ENCODE measurements around the gene C3orf20. TPM values are rescaled to one million over a fixed set of nuclear protein-coding genes. Genes with fewer than 3 reads are reported as not detected.

C3orf20 gene
- total and polyA plus RNA-seq, 2 experiments from 2014 or later, result not detected

DNA sequence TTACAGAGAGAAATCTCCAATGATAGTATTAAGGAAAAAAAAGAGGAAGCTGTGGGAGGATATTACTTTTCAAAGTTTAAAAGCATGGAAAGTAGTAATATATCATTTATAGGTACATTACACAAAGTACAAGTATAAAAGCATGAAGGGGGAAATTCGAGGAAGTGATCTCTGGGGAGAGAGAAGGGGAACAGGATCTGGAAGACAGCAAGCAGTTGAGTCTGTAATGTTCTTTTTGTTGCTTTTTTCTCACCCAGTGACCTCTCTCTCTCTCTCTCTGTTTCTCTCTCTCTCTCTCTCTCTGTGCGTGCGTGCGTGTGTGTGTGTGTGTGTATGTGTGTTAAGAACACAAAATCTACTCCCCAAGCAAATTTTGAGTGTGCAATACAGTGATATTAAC, 10.2 kb downstream of the C3orf20 start (continued):
- no peak for TF ChIP-seq EZH2 (IDR thresholded peaks at IDR 0.05; ENCODE audit: low read depth, unreplicated experiment)

DNA sequence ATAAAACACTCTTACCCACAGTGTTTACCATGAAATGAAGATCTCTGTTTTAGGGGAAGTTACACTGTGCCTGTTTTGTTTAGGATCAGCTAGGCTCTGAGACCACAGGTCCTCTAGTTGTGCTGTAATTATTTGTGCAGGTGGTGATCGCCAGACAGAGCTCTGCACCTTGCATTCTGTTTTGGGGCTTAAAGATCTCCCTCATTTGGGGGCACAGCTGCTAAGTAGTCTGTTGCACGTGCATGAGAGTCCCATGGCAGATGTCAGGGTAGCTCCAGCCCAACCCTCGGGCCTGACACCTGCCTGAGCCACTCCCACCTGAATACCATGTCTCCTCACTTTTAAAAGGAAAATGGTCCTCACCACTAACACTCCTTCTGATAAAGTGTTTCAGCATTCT, 12.4 kb downstream of the C3orf20 start:
- peak overlapping the region; percentile 56; the same call in 1 of the 2 replicates for H2AFZ ChIP-seq
- Mint-ChIP-seq H3K4me1 (no peaks in the 10 kb centered on the region), H3K27ac (no peak overlapping the region), H3K27me3 (ENCODE audit: insufficient read depth, low read depth, poor library complexity) (peaks cover under 1% of the 10 kb centered on the region), H3K36me3 (ENCODE audit: low read depth) (no peaks in the 10 kb centered on the region), H3K4me3 (no peak overlapping the region), H3K9me3 (no peaks in the 10 kb centered on the region)
- H3K9me2 ChIP-seq (ENCODE audit: insufficient read depth), result no peaks in the 10 kb centered on the region
- no peaks in the 10 kb centered on the region for H3F3A ChIP-seq (replicated peaks; ENCODE audit: low read depth)
- no peaks in the 10 kb centered on the region for H3K79me2 ChIP-seq (replicated peaks; ENCODE audit: insufficient read depth)
- ATAC-seq (peak; percentile 27; the same call in 1 of the 3 replicates), DNase-seq (ENCODE audit: low spot score) (peak; percentile 12)
- H3K4me2 ChIP-seq, result no peak overlapping the region
- H3K27ac ChIP-seq (ENCODE audit: low read depth), result no peak overlapping the region
- H3K4me1 ChIP-seq (ENCODE audit: insufficient read depth), result no peaks in the 10 kb centered on the region
- no peaks in the 10 kb centered on the region for H4K20me1 ChIP-seq (replicated peaks; ENCODE audit: insufficient read depth)
- TF ChIP-seq CREB1 (CRISPR knock-in tag; IDR thresholded peaks at IDR 0.05; ENCODE audit: low read depth) (no peak), ZNF331 (CRISPR knock-in tag; IDR thresholded peaks at IDR 0.05; ENCODE audit: low read depth) (no peak), STAT1 (IDR thresholded peaks at IDR 0.05; ENCODE audit: unreplicated experiment) (no peak), JUNB (IDR thresholded peaks at IDR 0.05; ENCODE audit: unreplicated experiment) (no peak), NANOG (IDR thresholded peaks at IDR 0.05; ENCODE audit: borderline replicate concordance) (no peak), POLR2AphosphoS5 (IDR thresholded peaks at IDR 0.05; ENCODE audit: low read depth) (no peak), EZH2 (IDR thresholded peaks at IDR 0.05; ENCODE audit: low read depth, unreplicated experiment) (no peak), EZH2phosphoT487 (IDR thresholded peaks at IDR 0.05; ENCODE audit: unreplicated experiment) (no peak), ZNF114 (CRISPR knock-in tag; IDR thresholded peaks at IDR 0.05) (no peak)
- TF ChIP-seq, protein P1, sequence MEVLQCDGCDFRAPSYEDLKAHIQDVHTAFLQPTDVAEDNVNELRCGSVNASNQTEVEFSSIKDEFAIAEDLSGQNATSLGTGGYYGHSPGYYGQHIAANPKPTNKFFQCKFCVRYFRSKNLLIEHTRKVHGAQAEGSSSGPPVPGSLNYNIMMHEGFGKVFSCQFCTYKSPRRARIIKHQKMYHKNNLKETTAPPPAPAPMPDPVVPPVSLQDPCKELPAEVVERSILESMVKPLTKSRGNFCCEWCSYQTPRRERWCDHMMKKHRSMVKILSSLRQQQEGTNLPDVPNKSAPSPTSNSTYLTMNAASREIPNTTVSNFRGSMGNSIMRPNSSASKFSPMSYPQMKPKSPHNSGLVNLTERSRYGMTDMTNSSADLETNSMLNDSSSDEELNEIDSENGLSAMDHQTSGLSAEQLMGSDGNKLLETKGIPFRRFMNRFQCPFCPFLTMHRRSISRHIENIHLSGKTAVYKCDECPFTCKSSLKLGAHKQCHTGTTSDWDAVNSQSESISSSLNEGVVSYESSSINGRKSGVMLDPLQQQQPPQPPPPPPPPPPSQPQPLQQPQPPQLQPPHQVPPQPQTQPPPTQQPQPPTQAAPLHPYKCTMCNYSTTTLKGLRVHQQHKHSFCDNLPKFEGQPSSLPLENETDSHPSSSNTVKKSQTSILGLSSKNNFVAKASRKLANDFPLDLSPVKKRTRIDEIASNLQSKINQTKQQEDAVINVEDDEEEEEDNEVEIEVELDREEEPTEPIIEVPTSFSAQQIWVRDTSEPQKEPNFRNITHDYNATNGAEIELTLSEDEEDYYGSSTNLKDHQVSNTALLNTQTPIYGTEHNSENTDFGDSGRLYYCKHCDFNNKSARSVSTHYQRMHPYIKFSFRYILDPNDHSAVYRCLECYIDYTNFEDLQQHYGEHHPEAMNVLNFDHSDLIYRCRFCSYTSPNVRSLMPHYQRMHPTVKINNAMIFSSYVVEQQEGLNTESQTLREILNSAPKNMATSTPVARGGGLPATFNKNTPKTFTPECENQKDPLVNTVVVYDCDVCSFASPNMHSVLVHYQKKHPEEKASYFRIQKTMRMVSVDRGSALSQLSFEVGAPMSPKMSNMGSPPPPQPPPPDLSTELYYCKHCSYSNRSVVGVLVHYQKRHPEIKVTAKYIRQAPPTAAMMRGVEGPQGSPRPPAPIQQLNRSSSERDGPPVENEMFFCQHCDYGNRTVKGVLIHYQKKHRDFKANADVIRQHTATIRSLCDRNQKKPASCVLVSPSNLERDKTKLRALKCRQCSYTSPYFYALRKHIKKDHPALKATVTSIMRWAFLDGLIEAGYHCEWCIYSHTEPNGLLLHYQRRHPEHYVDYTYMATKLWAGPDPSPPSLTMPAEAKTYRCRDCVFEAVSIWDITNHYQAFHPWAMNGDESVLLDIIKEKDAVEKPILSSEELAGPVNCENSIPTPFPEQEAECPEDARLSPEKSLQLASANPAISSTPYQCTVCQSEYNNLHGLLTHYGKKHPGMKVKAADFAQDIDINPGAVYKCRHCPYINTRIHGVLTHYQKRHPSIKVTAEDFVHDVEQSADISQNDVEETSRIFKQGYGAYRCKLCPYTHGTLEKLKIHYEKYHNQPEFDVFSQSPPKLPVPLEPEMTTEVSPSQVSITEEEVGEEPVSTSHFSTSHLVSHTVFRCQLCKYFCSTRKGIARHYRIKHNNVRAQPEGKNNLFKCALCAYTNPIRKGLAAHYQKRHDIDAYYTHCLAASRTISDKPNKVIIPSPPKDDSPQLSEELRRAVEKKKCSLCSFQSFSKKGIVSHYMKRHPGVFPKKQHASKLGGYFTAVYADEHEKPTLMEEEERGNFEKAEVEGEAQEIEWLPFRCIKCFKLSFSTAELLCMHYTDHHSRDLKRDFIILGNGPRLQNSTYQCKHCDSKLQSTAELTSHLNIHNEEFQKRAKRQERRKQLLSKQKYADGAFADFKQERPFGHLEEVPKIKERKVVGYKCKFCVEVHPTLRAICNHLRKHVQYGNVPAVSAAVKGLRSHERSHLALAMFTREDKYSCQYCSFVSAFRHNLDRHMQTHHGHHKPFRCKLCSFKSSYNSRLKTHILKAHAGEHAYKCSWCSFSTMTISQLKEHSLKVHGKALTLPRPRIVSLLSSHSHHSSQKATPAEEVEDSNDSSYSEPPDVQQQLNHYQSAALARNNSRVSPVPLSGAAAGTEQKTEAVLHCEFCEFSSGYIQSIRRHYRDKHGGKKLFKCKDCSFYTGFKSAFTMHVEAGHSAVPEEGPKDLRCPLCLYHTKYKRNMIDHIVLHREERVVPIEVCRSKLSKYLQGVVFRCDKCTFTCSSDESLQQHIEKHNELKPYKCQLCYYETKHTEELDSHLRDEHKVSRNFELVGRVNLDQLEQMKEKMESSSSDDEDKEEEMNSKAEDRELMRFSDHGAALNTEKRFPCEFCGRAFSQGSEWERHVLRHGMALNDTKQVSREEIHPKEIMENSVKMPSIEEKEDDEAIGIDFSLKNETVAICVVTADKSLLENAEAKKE (CRISPR knock-in tag; IDR thresholded peaks at IDR 0.05), result no peak
- TF ChIP-seq, protein P2, sequence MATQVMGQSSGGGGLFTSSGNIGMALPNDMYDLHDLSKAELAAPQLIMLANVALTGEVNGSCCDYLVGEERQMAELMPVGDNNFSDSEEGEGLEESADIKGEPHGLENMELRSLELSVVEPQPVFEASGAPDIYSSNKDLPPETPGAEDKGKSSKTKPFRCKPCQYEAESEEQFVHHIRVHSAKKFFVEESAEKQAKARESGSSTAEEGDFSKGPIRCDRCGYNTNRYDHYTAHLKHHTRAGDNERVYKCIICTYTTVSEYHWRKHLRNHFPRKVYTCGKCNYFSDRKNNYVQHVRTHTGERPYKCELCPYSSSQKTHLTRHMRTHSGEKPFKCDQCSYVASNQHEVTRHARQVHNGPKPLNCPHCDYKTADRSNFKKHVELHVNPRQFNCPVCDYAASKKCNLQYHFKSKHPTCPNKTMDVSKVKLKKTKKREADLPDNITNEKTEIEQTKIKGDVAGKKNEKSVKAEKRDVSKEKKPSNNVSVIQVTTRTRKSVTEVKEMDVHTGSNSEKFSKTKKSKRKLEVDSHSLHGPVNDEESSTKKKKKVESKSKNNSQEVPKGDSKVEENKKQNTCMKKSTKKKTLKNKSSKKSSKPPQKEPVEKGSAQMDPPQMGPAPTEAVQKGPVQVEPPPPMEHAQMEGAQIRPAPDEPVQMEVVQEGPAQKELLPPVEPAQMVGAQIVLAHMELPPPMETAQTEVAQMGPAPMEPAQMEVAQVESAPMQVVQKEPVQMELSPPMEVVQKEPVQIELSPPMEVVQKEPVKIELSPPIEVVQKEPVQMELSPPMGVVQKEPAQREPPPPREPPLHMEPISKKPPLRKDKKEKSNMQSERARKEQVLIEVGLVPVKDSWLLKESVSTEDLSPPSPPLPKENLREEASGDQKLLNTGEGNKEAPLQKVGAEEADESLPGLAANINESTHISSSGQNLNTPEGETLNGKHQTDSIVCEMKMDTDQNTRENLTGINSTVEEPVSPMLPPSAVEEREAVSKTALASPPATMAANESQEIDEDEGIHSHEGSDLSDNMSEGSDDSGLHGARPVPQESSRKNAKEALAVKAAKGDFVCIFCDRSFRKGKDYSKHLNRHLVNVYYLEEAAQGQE (IDR thresholded peaks at IDR 0.05; ENCODE audit: unreplicated experiment), result no peak
- TF ChIP-seq, protein P3, sequence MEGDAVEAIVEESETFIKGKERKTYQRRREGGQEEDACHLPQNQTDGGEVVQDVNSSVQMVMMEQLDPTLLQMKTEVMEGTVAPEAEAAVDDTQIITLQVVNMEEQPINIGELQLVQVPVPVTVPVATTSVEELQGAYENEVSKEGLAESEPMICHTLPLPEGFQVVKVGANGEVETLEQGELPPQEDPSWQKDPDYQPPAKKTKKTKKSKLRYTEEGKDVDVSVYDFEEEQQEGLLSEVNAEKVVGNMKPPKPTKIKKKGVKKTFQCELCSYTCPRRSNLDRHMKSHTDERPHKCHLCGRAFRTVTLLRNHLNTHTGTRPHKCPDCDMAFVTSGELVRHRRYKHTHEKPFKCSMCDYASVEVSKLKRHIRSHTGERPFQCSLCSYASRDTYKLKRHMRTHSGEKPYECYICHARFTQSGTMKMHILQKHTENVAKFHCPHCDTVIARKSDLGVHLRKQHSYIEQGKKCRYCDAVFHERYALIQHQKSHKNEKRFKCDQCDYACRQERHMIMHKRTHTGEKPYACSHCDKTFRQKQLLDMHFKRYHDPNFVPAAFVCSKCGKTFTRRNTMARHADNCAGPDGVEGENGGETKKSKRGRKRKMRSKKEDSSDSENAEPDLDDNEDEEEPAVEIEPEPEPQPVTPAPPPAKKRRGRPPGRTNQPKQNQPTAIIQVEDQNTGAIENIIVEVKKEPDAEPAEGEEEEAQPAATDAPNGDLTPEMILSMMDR (conservative IDR thresholded peaks at IDR 0.05; ENCODE audit: low read depth in 2 of 2), result no peak
- TF ChIP-seq, protein P4, sequence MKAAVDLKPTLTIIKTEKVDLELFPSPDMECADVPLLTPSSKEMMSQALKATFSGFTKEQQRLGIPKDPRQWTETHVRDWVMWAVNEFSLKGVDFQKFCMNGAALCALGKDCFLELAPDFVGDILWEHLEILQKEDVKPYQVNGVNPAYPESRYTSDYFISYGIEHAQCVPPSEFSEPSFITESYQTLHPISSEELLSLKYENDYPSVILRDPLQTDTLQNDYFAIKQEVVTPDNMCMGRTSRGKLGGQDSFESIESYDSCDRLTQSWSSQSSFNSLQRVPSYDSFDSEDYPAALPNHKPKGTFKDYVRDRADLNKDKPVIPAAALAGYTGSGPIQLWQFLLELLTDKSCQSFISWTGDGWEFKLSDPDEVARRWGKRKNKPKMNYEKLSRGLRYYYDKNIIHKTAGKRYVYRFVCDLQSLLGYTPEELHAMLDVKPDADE (IDR thresholded peaks at IDR 0.05), result no peak
- H3K36me3 ChIP-seq (ENCODE audit: insufficient read depth), result no peaks in the 10 kb centered on the region
- no peak overlapping the region for H3K4me3 ChIP-seq
- no peaks in the 10 kb centered on the region for H3K27me3 ChIP-seq (ENCODE audit: insufficient read depth)
